Stimulated activated CD4-positive, alpha-beta T cell treated with anti-CD3 and anti-CD28 coated beads, Interleukin-12 subunit alpha, Interleukin-12 subunit beta, amount 100 ng/mL, for 4 hours (primary cell): ENCODE measurements around the gene AADAT.
"Not testable (repeated sequence)": the region's sequence is repeated elsewhere in the genome, so short reads cannot be mapped to it uniquely, and the experiment has no call there.

Experiments used
- DNase-seq: peaks from one replicate; pipeline ENCODE4 v3.0.0-alpha.2; 2020

AADAT gene

DNA sequence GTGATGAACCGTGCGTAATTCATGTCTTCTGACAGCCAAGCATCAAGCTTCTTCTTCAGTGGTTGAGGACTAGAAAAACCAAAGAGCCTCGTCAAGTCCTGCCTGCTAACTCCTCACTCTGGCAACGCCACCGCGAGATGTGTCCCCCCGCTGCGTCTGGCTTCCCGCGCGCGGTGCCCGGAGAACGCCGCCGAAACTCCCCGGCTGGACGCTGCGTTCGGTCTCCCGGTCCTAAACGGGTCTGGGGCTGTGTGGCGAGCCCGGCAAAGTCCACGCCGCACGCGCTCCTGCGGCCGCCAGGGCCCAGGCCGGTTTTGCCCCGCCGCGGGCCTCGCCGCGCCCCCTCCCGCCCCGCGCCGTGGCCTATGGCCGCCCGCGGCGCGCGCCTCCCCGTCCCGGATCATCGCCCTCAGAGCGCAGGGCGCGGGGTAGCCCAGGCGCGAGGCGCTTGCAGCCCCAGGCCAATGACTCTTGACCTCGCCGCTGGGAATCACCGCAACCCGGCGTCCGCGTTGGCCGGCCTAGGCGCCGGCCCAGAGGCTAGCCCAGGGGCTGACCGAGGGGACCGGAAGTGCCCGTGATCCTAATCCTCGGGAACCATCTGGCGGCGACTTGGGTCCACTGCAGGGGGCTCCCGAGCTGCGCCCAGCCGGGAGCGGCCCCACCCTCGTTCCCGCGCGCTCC is at the start of gene AADAT:
AADAT (minus strand) TSS at position 289 of the 684 bp plus-strand sequence; CDS start at position 23, 266 bp downstream.
- DNase-seq = no peak

DNA sequence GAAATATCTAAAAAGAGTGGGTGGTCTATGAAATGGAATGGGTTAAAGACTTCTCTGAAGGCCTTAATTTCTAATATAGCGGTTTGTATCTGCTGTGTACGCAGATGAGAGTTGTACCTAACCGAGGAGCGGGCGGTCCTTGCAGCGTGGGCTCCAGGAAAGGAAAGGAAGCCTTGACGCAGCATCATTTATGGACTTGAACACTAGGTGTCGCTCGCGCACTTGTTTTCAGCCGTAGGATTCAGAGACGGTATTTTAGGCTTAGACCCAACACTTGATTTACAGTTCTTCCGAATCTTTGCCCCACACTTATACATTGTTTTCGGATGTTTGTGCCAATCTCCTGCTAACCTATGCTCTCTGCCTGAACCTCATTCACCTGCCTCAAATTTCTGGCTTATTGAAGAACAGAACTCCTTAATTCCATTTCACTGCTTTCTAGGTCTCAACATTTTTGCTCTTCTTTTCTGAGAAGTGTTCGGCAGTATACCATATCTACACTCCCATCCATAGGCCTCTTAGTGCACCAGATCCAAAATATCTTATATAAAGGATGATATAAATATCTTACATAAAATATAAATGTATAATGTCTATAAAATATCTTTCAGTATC is 48.9 kb upstream of the AADAT start:
- peak; percentile 64 for DNase-seq

GRCh38 chr4:170137927-170138326 is 48.2 kb upstream of the AADAT start:
- no peak for DNase-seq

- DNase-seq = no peak
These were observed 47.7 kb upstream of the AADAT start for GRCh38 chr4:170137466-170137865.

DNA sequence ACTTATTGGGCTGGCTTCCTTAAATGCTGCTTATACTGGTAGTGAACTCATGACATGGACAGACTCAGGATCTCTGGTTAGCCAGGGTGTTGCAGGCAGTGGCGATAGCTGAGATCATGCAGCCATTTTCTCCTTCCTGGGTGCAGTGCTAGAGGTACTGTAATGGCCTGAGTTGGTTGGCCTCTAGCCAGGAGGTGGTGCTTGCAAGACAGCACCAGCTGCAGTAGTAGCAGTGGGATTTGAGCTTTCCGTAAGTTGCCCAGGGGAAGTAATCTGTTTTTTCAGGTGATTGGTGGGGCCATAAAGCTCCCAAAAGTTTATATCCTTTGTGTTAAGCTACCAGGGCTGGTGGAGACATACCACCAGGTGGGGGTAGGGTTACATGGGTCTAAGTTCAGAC is 45.1 kb upstream of the AADAT start:
- DNase-seq = no peak

- no peak for DNase-seq
These were observed 38.6 kb upstream of the AADAT start for GRCh38 chr4:170128219-170128804.

GRCh38 chr4:170127758-170128157 is 38.0 kb upstream of the AADAT start:
- DNase-seq = no peak

DNA sequence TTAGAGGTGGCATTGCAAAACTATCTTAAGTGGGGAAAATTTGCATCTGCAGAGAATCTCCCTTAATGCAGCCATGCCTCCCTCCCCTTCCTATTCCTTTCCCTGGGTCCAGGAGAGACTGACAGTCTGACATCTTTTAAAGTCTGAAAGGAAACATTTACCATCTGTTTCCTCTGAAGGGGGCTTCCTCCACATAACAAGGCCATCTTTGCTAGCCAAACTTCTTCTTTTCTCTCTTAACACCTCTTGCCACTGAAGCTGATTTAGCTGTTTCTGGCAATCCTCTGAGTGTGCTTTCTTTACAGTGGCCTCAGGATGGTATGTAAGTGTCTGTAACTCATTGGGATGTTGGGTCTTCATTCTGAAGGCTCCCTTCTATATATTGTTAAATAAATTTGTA is 34.6 kb upstream of the AADAT start:
- no peak for DNase-seq

DNA sequence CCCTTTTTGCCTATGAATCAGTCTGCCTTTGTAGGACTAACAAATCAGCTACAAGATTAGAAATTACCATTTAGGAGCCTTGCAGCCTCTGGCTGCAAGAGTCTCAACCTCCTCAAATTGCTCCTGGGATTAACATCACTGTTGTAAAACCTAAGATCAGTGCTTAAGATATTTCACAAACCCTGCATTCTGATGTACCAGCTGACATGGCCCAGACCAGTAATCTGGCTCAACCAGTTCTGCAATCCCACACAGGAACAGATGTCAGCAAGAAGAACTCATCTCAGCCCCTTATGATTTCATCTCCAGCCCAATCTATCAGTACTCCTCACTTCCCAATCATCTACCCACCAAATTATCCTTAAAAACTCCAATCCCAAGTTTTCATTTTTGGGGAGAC is 32.5 kb upstream of the AADAT start:
- no peak for DNase-seq

DNA sequence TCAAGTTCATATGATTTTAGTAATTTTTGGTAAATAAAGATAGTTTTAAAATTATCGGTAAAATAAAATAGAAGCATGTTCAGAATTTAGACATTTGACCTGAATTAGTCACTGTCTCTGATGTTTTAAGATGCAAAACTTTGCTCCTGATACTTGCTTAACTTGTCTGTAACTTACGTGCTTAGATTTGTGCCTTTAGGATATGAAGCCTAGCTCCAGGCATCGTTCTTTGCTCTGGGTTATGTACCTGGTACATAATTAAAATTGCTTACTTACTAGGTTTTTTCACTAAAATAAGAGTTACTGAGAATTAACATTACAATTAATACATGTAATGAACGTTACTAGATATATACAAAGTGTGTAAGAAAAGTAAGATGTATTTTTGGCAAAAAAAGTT is 24.9 kb upstream of the AADAT start:
- no peak for DNase-seq

GRCh38 chr4:170114183-170114582 is 24.4 kb upstream of the AADAT start:
- not testable (repeated sequence) for DNase-seq

- DNase-seq = no peak
These were observed 21.8 kb upstream of the AADAT start for GRCh38 chr4:170111546-170111945.

DNA sequence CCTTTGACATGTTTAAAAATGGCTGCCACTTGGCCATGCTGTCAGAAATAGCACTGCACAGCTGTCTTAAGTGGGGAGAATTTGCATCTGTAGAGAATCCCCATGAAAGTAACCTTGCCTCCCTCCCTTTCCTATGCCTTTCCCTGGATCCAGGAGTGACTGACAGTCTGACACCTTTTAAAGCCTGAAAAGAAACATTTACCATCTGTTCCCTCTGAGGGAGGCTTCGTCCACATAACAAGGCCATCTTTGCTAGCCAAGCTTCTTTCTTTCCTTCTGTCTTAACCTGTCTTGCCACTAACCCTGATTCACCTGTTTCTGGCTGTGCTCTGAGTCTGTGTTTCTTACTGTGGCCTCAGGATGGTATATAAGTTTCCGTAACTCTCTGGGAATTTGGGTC is 21.3 kb upstream of the AADAT start:
- no peak for DNase-seq

GRCh38 chr4:170110285-170110672 is 20.5 kb upstream of the AADAT start:
- DNase-seq = no peak

GRCh38 chr4:170109586-170110284 is 20.0 kb upstream of the AADAT start:
- no peak for DNase-seq

- no peak for DNase-seq
These were observed 17.1 kb upstream of the AADAT start for GRCh38 chr4:170106900-170107299.

DNA sequence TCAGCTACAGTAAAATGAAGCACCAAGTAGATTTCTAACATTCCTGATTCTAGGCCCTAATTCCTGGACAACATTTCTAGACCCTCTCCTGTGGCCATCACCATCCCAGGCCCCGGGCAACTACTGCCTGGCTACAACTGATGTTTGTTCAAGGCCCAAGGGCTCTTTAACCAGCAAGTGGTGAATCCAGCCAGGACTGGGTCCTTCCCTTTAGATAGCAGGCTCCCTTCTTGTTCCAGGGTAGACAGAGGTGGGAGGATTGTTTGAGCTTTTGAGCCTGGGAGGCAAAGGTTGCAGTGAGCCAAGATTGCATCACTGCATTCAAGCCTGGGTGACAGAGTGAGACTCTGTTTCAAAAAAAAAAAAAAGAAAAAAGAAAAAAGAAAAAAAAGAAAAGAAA is 12.7 kb upstream of the AADAT start:
- no peak for DNase-seq

GRCh38 chr4:170098171-170098570 is 8.4 kb upstream of the AADAT start:
- DNase-seq = not testable (repeated sequence)

DNA sequence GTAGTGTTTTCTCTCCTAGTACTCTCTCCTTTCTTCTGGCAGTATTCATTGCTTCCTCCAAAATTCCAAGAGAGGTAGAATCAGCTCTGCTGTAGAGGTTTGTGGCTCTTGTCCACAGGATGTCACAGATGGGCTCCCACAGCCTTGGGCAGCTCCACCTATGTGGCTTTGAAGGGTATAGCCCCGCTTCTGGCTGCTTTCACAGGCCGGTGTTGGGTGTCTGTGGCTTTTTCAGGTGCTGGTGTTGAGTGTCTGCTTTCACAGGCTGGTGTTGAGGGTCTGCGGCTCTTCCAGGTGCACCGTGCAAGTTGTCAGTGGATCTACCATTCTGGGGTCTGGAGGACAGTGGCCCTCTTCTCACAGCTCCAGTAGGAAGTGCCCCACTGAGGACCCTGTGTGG is 7.9 kb upstream of the AADAT start:
- DNase-seq = no peak

DNA sequence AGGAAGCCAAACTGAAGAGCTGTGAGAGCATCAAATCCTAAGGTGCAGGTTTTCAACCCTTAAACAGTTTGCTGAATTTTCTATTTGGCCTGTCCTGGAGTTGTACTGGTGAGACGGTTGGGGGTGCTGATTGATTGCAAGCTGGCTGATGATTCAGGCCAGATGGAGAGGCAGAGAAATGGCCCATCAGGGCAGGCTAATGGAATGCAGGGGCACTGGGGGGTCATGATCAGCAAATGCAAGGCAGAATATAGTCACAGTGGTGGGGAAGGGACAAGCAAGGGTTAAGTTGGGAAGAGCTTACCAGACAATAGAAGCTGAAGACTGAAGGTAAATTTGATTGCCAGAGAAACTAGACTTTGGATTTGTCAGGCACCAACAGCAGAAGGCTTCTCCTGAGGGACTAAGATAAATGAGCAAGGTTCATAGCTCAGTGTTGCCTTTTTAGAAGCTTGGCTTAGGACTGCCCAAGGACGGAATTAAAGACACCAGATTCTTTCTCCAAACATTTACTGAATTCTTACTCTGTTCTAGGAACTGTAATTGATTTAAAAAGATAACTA is 4.3 kb upstream of the AADAT start:
- DNase-seq = no peak

GRCh38 chr4:170091069-170091696 is 1.4 kb upstream of the AADAT start:
- DNase-seq = no peak

DNA sequence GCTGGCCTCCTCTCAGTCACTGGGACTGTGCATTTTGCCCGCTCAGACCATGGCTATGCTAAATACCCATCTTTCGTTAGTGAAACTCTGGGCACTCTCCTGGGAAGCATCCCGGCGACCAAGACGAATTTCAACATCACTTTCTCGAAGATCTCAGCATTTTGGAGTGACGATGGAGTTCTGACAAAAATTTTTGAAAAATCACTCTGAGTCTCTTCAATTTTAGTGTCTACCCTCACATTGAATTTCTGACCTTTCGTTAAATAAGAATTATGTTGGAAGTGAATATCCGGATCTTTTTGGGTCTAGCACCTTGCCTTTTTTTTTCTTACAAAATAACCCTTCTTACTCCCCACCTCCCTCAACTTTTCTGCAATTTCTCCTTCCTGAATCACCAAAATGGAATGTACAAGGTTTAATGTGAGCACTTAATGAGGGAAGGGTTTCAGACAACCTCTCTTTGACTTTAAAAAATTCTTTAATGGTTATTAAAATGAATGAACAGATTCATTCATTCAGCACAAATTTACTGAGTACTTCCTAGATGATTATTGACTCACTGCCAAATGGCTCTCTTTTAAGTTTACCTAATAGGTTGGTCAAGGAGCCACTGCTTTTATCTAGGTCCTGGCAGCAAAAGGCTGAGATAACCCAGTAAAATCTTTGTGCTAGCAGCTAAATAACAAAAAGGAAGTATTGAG is 746 bp upstream of the AADAT start:
- DNase-seq = no peak
